ENCODE measurements around the gene DCBLD1.

GRCh38 chr6:117549611-117550010 is 67.1 kb downstream of the DCBLD1 start:
- no peak for TF ChIP-seq CTCF (IDR thresholded peaks at IDR 0.05; ENCODE audit: insufficient read depth, low read length, poor library complexity, severe bottlenecking)
- no peak for TF ChIP-seq EZH2phosphoT487 (conservative IDR thresholded peaks at IDR 0.05; ENCODE audit: low read length)
